ENCODE measurements around the gene IL20.

IL20 gene

DNA sequence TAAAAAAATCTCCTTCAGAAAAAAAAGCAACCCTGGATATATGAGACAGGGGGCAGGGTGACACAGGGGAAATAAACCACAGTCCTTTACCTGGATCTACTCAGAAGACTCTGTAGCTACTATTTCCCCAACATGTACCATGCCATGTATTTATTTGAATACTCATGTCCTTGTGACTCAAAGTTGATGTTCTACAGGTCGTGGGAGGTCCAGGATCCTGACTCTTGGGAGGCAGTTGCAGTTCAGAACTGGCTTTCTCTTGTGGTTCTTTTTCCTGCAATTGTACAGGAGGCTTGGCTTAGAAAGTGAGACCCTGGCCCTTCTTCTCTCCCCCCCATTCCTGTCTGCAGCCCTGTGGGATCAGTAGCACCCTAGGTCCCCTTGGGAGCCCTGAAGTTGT lies 26.0 kb downstream of the IL20 start:
- Histone ChIP-seq H3K4me2 (ENCODE audit: low read depth, low read length) (no peak overlapping the region), H2AFZ (ENCODE audit: low read length) (no peak overlapping the region), H3K9me3 (replicated peaks; ENCODE audit: insufficient read depth, low read length) (no peaks in the 10 kb centered on the region), H3K4me1 (ENCODE audit: low read length) (peaks cover 13% of the 10 kb centered on the region; the same call in 1 of the 2 replicates), H3K27me3 (replicated peaks; ENCODE audit: insufficient read depth, low read length) (peaks cover 4% of the 10 kb centered on the region; the same call in 1 of the 2 replicates), H3K9me2 (replicated peaks; ENCODE audit: insufficient read depth, low read length) (no peaks in the 10 kb centered on the region), H3K4me3 (ENCODE audit: low read length) (no peak overlapping the region), H3F3A (ENCODE audit: insufficient read depth, low read length) (peaks cover 5% of the 10 kb centered on the region; the same call in 1 of the 2 replicates), H3K9ac (ENCODE audit: low read length) (no peak overlapping the region), H3K79me2 (ENCODE audit: low read length) (no peaks in the 10 kb centered on the region), H3K27ac (ENCODE audit: low read length) (no peak overlapping the region), H4K20me1 (ENCODE audit: insufficient read depth, low read length) (no peaks in the 10 kb centered on the region), H3K36me3 (replicated peaks; ENCODE audit: insufficient read depth, low read length) (no peaks in the 10 kb centered on the region)
- no peak for DNase-seq
- TF ChIP-seq EZH2 (optimal IDR thresholded peaks at IDR 0.05; ENCODE audit: low read depth, low read length): no peak
- TF ChIP-seq EZH2phosphoT487 (IDR thresholded peaks at IDR 0.05; ENCODE audit: low read length): no peak
- TF ChIP-seq, protein P1, sequence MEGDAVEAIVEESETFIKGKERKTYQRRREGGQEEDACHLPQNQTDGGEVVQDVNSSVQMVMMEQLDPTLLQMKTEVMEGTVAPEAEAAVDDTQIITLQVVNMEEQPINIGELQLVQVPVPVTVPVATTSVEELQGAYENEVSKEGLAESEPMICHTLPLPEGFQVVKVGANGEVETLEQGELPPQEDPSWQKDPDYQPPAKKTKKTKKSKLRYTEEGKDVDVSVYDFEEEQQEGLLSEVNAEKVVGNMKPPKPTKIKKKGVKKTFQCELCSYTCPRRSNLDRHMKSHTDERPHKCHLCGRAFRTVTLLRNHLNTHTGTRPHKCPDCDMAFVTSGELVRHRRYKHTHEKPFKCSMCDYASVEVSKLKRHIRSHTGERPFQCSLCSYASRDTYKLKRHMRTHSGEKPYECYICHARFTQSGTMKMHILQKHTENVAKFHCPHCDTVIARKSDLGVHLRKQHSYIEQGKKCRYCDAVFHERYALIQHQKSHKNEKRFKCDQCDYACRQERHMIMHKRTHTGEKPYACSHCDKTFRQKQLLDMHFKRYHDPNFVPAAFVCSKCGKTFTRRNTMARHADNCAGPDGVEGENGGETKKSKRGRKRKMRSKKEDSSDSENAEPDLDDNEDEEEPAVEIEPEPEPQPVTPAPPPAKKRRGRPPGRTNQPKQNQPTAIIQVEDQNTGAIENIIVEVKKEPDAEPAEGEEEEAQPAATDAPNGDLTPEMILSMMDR (IDR thresholded peaks at IDR 0.05; ENCODE audit: low read length): no peak

DNA sequence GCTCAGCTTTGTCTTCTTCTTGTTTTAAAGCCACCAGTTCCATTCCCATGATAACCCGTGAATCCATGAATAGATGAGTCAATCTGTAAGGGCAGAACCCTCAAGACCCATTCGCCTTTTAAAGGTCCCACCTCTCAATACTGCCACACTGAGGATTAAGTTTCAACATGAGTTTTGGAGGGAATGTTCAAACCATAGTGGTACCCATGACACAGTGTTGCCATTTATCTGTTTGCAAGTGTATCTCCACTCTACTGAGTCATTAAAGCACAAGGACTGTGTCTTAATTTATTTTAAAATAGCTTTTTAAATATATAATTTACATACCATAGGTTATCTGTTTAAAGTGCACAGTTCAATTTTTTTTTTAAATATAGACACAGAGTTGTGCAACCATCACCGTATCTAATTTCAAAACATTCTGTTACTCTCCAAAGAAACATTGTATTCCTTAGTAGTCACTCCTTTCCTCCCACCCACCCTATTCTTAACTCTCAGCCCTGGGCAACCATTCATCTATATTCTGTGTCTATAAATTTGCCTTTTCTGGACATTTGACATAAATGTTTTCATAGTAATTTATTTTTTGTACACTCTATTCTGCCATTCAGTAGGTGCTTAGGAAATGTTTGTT lies 27.0 kb downstream of the IL20 start:
- no peaks in the 10 kb centered on the region for H3K36me3 ChIP-seq (replicated peaks; ENCODE audit: insufficient read depth, low read length)
- no peaks in the 10 kb centered on the region for H3K9me2 ChIP-seq (replicated peaks; ENCODE audit: insufficient read depth, low read length)
- H3K4me1 ChIP-seq (ENCODE audit: low read length): peaks cover 13% of the 10 kb centered on the region; the same call in 1 of the 2 replicates
- H3K9me3 ChIP-seq (replicated peaks; ENCODE audit: insufficient read depth, low read length): no peaks in the 10 kb centered on the region
- DNase-seq: no peak
- H3K4me2 ChIP-seq (ENCODE audit: low read depth, low read length): no peak overlapping the region
- no peaks in the 10 kb centered on the region for H3K79me2 ChIP-seq (ENCODE audit: low read length)
- H3K4me3 ChIP-seq (ENCODE audit: low read length): no peak overlapping the region
- H3K9ac ChIP-seq (ENCODE audit: low read length): no peak overlapping the region
- no peak for TF ChIP-seq EZH2 (optimal IDR thresholded peaks at IDR 0.05; ENCODE audit: low read depth, low read length)
- TF ChIP-seq EZH2phosphoT487 (IDR thresholded peaks at IDR 0.05; ENCODE audit: low read length): no peak
- TF ChIP-seq, protein P1 (IDR thresholded peaks at IDR 0.05; ENCODE audit: low read length): no peak
- H3K27me3 ChIP-seq (replicated peaks; ENCODE audit: insufficient read depth, low read length): peaks cover 4% of the 10 kb centered on the region; the same call in 1 of the 2 replicates
- no peak overlapping the region for H3K27ac ChIP-seq (ENCODE audit: low read length)
- H3F3A ChIP-seq (ENCODE audit: insufficient read depth, low read length): peaks cover 5% of the 10 kb centered on the region; the same call in 1 of the 2 replicates
- no peak overlapping the region for H2AFZ ChIP-seq (ENCODE audit: low read length)
- no peaks in the 10 kb centered on the region for H4K20me1 ChIP-seq (ENCODE audit: insufficient read depth, low read length)

DNA sequence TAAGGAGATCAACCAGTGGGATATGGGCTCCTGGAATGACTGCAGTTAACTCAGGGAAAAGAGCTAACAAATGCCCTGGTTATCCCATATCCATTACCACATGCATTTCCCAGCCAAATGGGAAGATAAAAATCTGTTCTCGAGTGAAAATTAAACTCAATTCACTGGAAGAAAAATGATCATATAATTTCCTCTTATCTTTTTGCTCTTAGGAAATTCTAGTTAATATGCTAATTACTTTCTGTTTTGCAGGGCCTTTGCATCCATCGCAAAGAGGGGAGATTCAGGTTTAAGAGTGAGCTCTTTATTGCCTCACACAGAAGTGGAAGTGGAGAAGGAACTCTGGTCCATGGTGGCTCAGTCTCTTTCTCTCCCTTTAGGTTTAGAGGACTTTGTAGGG lies 28.0 kb downstream of the IL20 start:
- Histone ChIP-seq H3F3A (ENCODE audit: insufficient read depth, low read length) (peaks cover 2% of the 10 kb centered on the region; the same call in 1 of the 2 replicates), H3K4me1 (ENCODE audit: low read length) (peaks cover 10% of the 10 kb centered on the region; the same call in 1 of the 2 replicates), H3K79me2 (ENCODE audit: low read length) (no peaks in the 10 kb centered on the region), H4K20me1 (ENCODE audit: insufficient read depth, low read length) (no peaks in the 10 kb centered on the region), H3K27ac (ENCODE audit: low read length) (no peak overlapping the region), H3K27me3 (replicated peaks; ENCODE audit: insufficient read depth, low read length) (no peaks in the 10 kb centered on the region), H3K36me3 (replicated peaks; ENCODE audit: insufficient read depth, low read length) (no peaks in the 10 kb centered on the region), H3K4me3 (ENCODE audit: low read length) (no peak overlapping the region), H3K9me2 (replicated peaks; ENCODE audit: insufficient read depth, low read length) (no peaks in the 10 kb centered on the region), H3K4me2 (ENCODE audit: low read depth, low read length) (no peak overlapping the region), H3K9ac (ENCODE audit: low read length) (no peak overlapping the region), H3K9me3 (replicated peaks; ENCODE audit: insufficient read depth, low read length) (no peaks in the 10 kb centered on the region), H2AFZ (ENCODE audit: low read length) (no peak overlapping the region)
- TF ChIP-seq, protein P1 (IDR thresholded peaks at IDR 0.05; ENCODE audit: low read length): no peak
- TF ChIP-seq EZH2 (optimal IDR thresholded peaks at IDR 0.05; ENCODE audit: low read depth, low read length) (no peak), EZH2phosphoT487 (IDR thresholded peaks at IDR 0.05; ENCODE audit: low read length) (no peak)
- DNase-seq: no peak

Data from MM.1S (cell line).